CD4-positive, alpha-beta T cell treated with Interleukin-2 at 100 ng/mL for 4 hours (primary cell): ENCODE results near the gene ID3.
"Not testable (repeated sequence)": the region's sequence is repeated elsewhere in the genome, so short reads cannot be mapped to it uniquely, and the experiment has no call there.

ENCODE experiments used
- DNase-seq: peaks from one replicate; pipeline ENCODE4 v3.0.0-alpha.2; 2020; ENCODE audit warnings: low spot score

The ID3 gene

GRCh38 chr1:23548704-23549143 is 10.6 kb downstream of the ID3 start:
- no peak for DNase-seq

- DNase-seq: no peak
Observed at GRCh38 chr1:23546897-23547584, 12.3 kb downstream of the ID3 start.

DNA sequence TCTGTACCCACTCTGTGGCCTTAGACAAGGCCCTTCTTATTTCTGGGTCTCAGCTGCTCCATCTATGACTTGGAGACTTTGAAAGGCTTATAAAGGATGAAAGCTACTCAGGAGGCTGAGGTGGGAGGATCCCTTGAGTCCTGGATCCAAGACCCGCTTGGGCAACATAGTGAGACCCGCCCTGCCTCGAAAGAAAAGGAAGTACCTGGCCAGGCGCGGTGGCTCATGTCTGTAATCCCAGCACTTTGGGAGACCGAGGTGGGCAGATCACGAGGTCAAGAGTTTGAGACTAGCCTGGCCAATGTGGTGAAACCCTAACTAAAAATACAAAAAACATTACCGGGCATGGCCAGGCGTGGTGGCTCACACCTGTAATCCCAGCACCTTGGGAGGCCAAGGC is 13.4 kb downstream of the ID3 start:
- no peak for DNase-seq

DNA sequence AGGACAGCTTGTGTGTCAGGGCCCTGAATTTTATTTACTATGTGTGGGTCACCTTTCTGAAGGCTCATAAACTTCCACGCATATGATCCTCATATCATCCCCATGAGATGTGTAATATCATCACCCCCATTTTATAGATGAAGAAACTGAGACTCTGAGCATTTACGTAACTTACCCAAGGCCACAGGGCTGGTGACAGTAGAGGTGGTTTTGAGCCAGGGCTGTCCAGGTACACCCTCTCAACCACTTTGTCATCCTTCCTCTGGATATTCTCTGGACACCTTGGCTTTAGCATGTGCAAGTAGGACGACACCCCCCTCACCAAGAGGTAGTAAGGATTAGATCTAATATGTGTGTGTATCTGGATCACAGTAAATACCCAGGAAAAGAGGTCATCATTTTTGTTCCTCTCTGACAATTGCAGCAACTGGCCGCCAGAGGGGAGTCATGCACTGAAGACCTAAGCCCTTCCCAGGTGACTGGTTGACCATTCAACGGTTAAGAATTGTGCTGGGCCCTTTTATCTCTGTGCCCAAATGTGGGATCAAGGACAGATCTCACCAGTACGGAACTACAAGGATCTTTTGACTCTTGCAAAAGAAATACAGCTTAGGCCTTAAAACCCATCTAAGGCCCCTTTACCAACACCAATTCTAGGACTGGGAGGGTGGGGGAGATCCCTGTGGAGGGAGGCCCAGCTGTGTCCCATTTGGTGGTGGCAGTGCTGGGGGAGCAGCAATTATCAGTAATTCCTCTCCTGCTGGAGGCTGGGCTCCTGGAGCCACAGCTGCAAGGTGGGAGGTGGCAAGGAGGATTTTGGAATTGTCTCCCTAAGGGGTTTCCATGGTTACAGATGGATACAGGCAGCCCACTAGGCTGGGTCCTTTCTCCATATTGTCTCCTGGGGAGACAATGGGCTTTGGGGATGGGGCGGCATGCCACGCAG is 14.6 kb downstream of the ID3 start:
- peak; percentile 80 for DNase-seq

- no peak for DNase-seq
Observed at GRCh38 chr1:23543707-23544443, 15.4 kb downstream of the ID3 start.

DNA sequence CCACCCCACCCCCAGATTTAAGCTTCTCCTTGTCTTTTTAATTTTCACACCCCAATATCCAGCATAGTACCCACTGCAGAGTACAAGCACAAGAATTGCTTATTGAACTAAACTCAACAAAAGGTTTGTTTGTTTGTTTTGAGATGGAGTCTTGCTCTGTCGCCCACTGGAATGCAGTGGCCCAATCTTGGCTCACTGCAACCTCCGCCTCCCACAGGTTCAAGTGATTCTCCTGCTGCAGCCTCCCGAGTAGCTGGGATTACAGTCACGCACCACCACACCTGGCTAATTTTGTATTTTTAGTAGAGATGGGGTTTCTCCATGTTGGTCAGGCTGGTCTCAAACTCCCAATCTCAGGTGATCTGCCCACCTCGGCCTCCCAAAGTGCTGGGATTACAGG is 16.4 kb downstream of the ID3 start:
- not testable (repeated sequence) for DNase-seq

DNA sequence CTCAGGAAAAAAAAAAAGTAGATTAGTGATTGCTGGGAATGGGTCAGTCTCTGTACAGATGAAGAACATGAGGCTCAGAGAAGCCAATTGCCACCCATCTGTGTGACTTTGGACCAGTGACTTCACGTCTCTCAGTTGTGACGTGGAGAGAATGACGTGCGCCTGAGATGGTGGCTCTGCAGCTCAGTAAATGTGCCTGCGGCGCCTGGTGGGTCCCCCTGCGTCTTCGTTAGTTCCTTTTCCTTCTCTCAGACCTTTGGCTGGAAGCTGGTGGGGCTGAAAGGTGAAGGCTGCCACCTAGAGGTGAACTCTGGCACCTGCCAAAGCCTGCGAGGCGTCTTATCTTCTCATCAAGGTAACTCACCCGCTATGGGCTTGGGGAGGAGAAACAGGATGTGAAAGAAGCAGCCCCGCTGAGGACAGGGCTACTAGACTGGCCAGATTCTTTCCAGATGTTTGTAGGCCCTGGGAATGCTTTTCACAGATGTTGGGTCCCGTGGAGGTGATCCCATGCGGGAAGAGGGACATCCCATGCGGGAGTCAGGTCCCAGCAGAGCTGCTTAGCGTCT is 19.5 kb downstream of the ID3 start:
- peak; percentile 95 for DNase-seq

DNA sequence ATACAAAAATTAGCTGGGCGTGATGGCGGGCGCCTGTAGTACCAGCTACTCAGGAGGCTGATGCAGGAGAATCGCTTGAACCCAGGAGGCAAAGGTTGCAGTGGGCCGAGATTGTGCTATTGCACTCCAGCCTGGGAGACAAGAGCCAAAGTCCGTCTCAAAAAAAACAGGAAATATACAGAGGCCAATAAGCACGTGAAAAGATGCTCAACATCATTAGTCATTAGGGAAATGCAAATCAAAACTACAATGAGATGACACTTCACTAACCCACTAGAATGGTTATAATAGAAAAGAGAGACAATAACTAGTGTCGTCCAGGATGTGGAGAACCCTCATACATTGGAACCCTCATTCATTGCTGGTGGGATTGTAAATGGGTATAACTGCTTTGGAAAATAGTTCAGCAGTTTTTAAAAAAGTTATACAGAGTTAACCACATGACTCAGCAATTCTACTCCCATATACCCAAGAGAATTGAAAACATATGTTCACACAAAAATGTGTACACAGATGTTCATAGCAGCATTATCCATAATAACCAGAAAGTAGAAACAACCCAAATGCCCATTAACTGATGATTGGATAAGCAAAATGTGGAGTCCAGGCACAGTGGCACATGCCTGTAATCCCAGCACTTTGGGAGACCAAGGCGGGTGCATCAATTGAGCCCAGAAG is 21.9 kb downstream of the ID3 start:
- DNase-seq: no peak

DNA sequence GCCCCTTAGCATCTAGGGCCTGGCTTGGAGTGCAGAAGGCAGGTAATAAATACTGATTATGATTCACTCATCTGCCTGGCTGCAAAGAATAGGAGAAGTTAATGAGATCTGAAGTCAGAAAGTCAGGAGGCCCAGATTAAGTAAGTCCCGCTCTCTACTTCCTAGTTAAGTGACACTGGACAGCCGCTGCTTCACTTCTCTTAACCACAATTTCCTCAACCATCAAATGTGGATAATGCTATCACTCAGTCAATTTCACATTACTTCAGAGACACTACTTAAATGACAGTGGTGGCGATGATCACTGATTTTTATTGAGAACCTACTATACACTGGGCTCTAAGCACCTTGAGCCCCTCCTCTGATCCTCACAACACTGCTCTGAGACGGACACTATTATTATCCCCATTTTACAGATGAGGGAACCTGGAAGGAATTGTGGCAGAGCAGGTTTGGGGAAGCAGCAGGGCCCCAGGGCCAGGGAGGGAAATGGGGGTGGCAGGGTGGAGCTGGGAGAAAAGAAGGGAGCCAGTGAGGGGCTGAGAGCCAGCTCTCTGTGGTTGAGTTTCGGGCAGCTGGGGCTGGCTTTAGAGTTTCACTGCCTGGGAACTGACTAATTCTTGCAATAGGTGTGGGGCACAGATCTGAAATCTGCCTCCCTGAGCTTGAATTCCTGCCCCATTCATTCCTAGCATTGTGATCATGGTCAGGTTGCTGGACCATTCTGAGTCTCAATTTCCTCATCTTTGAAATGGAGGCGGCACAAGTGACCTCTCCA is 25.9 kb downstream of the ID3 start:
- DNase-seq: peak; percentile 31

- no peak for DNase-seq
Observed at GRCh38 chr1:23531562-23532094, 27.7 kb downstream of the ID3 start.

GRCh38 chr1:23530747-23531561 is 28.3 kb downstream of the ID3 start, which contains the start of gene E2F2:
E2F2 (minus strand) TSS chr1:23531233; CDS start chr1:23530793, 440 bp downstream.
- DNase-seq: peak; percentile 86

DNA sequence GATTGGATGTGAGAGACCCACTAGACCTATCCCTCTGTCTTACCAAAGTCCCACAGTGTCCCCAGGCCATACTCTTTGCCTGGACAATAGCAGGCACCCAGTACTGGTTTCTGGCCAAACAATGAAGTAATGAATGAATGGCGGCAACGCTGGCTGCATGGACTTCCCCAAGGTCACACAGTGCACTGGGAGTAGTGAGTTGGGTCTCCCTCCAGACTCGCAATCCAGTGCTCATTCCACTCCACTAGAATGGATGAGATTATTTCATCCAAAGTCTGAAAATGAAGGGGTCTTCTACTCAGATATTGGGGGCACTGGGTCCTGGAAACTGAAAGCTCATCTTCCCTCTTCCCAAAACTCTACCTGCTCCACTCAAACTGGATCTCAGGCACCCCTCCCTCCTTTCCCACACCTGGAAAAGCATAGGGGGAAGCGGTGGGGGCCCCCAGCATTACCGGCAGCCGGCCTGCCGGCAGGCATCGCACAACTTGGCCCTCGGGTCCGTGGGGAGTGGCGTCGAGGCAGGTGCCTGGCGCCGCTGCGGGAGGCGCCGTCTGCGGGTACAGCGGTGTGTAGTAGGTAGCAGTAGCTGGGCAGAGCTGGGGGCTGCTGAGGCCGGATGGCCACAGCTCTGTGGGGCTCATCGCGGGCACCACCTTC is 29.1 kb downstream of the ID3 start:
- no peak for DNase-seq

DNA sequence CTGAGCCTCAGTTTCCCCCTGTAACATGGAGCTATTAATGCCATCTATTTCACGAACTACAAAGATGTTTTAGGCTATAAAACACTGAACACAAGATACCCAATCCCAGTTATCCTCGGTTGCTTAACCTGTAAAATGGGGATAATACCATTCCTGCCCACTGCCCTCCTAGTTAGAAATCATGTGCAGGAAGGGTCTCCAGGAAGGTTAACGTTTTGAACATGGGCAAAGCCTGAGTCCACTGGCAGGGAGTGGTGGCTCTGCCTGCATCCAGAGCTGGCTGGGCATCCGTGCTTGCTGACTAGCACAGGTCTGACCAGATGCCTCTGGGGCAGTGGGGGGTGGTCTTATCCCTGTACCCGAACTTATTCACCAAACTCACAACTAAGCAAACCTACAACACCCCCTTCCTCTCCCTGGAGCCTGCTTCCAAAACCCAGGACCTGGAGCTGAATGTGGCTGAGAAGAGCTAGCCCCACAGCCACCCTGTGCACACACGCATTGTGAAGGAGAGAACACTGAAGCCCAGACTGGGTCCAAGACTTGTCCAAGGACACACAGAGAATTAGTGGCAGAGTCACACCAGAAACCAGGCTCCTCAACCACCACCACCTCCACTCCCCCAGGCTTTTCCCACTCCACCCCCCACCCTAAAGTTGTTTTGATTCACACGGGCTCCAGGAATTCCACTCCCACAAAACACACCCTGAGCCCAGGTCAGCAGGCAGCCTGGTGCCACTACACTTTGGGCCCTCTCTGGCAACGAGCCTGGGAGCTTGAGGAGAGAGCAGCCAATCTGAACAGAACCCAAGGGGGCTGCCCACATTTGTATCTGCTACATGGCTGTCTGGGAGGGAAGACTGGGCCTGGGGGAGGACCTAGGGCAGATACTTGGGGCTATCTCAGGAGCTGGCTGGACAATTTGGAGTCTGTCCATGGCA is 29.9 kb downstream of the ID3 start:
- no peak for DNase-seq

DNA sequence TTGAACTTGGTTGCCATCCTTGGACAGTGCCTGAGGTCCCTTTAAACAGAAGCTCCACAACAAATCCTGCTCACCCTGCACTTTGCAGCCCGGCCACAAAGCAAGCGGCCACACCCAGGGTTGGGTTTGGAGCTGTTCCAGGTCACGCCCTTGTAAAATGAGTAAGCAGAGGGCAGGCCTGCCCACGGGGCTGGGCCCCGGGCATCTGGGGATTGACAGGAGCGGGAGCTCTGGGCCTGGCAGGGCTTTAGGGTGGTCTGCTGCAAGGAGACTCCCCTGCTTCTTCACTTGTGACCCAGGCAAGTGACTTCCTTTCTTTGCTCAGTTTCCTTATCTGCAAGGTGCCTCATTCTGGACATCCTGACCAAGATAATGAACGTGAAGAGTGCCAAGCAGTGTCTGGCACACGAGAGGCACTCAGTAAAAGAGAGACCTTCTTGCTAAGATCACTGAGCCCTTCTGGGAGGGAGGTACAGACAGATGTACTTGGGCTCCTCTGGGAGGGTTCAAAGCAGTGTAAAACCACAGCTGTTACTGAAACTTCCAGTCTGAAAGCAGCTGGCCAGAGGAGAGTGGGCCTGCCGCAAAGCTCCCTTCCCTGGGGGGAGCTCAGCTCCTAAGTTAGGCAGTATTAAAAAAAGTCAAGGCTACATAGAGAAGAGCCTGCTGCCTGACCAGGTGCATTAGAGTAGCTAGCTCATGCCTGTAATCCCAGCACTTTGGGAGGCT is 30.9 kb downstream of the ID3 start:
- peak; percentile 92 for DNase-seq

DNA sequence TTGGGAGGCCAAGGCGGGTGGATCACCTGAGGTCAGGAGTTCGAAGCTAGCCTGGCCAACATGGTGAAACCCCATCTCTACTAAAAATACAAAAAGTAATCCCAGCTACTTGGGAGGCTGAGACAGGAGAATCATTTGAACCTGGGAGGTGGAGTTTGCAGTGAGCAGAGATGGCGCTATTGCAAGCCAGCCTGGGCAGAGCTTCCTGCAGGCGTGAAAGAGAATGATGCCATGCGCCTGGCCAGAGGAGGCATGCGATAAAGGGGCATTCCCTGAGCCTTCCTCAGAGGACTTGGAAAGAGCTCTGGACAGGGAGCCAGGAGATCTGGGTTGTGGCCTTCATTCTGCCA is 31.4 kb downstream of the ID3 start:
- DNase-seq: no peak

DNA sequence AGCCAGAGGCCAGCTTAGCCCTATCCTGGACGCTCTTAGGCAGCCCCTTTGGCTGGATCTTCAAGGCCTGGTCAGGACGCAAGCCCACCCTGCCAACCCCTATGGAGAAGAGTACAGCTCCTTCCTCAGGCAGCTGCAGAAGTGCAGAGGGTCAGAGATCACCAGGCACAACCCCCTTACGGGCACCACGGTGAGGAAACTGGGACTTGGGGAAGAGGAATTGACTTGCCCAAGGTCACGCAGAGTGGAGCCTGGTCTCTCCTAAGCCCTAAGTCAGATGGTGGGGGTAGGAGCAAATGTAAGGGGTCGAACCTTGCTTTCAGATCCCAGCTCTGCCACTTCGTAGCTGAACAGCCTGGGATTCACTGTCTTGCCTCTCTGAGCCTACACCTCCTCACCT is 31.9 kb downstream of the ID3 start:
- no peak for DNase-seq

DNA sequence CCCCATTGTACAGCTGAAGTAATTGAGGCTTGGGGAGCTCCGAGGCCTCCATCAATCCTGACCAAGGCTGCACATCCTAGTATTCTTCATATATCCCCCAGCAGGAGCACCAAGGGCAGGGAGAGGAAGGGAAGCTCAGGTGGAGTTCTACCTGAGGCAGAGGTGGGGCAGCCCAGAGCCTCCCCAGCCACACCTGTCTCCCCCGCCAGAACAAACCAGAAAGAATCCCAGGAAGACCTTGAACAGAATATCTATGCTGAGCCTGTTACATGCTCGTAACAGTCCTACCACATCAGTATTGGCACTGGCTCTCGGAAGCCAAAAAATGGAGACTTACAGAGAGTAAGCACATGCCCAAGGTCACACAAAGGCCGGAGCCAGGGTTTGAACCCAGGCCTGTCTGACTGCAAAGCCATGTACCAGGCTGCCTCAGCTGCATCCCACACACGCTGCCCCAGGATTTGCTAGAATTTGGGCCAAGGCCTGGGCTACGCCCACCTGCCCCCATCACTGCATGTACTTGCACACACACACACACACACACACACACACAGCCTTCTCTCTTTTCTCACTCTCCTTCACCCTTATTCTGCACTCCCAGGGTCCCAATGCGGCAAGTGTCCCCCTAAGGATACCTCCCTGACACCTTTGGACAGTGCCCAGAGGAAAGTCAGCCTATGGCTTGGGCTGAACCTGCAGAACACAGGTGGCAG is 32.8 kb downstream of the ID3 start:
- DNase-seq: no peak
